Body of pancreas (tissue), 4 donors: ENCODE data around the gene COX14. TPM values are rescaled to one million over a fixed set of nuclear protein-coding genes. Genes with fewer than 3 reads are reported as not detected.

Experiments used
- ATAC-seq: fragments of 150-250 bp; one replicate; pipeline ENCODE4 v1.9.1; 2016
- DNase-seq, 4 donors: peaks; one replicate each; pipeline ENCODE4 v3.0.0-alpha.2; 2019
- H3K27ac ChIP-seq, 4 donors: fragments of 200-600 bp; sonication (generic); 1 replicate in 3 of 4; 2 replicates in 1 of 4; pipeline versions ENCODE4 v1.5.1 to v1.6.1; 2016 to 2019; ENCODE audit warnings: mild to moderate bottlenecking in 1 of 4, mixed read lengths in 1 of 4, moderate library complexity in 1 of 4
- H3K27me3 ChIP-seq, 2 donors: fragments of 200-600 bp; sonication (generic); one replicate each; pipeline ENCODE4 v1.6.0; 2016; ENCODE audit warnings: mild to moderate bottlenecking in 1 of 2
- H3K36me3 ChIP-seq, 2 donors: fragments of 200-600 bp; sonication (generic); replicated peaks in 1 of 2; 2 replicates each; pipeline ENCODE4 v1.5.1; 2016; ENCODE audit warnings: low read depth in 2 of 2; ENCODE audit not compliant: insufficient read depth in 1 of 2
- H3K4me1 ChIP-seq: fragments of 200-600 bp; sonication (generic); one replicate; pipeline ENCODE4 v1.6.0; 2016
- H3K4me3 ChIP-seq, 2 donors: fragments of 200-600 bp; sonication (generic); 1 replicate in 1 of 2; 2 replicates in 1 of 2; pipeline ENCODE4 v1.5.1; 2016 to 2019
- H3K9me3 ChIP-seq, 3 donors: fragments of 200-600 bp; sonication (generic); 1 replicate in 2 of 3; 2 replicates in 1 of 3; pipeline ENCODE4 v1.5.1; 2016
- POLR2A ChIP-seq, 3 donors: fragments of 450-650 bp; IDR thresholded peaks; one replicate each; pipeline ENCODE4 v1.6.1; 2016; ENCODE audit warnings: antibody characterized with exemption in 3 of 3, mild to moderate bottlenecking in 2 of 3
- WGBS, 2 donors: methylation state at CpG; one replicate each; pipeline ENCODE4 v1.1.5; 2017; 5-methylcytosine and 5-hydroxymethylcytosine counted together
- intact Hi-C: fragments of 100-400 bp; cut with DNase I; formaldehyde crosslinking; loops from one replicate; pipeline ENCODE4 v1.15.1; 2023
- total RNA-seq, 2 donors: library from RNA; depleted of rRNA; stranded (reverse); fragments of >200 nt; gene quantifications; one replicate each; pipeline ENCODE4 v1.1.0, GENCODE V29; 2016
- TF ChIP-seq, protein P1 (sequence below), 7 experiments: fragments of 450-650 bp in 4 of 7; fragments of 200-600 bp in 3 of 7; sonication (generic) in 3 of 7; IDR thresholded peaks; one replicate each; pipeline ENCODE4 v1.5.1; 2016 to 2019; ENCODE audit warnings: antibody characterized with exemption in 7 of 7

COX14 gene
- total RNA-seq, 2 donors from 2014 or later: 14.5 to 47.8 TPM

DNA sequence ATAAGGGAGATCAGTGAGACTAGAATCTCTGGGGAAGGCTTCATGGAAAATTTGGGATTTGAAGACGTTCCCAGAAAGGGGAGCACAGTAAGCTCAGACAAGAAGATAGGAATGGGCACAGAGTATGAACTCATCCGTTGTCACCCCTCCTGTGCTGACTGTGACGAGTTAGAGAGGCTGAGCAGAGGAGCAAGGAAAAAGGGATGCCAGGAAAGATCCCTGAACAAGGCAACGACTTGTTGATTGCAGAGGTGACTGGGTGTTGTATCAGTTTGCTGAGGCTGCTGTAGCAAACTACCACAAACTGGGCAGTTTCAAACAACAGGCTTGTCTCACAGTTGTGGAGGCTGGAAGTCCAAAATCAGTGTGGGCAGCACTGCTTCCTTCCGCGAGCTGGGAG lies 14.1 kb upstream of the COX14 start:
- no peak for TF ChIP-seq POLR2A (IDR thresholded peaks at IDR 0.05)
- TF ChIP-seq, protein P1, sequence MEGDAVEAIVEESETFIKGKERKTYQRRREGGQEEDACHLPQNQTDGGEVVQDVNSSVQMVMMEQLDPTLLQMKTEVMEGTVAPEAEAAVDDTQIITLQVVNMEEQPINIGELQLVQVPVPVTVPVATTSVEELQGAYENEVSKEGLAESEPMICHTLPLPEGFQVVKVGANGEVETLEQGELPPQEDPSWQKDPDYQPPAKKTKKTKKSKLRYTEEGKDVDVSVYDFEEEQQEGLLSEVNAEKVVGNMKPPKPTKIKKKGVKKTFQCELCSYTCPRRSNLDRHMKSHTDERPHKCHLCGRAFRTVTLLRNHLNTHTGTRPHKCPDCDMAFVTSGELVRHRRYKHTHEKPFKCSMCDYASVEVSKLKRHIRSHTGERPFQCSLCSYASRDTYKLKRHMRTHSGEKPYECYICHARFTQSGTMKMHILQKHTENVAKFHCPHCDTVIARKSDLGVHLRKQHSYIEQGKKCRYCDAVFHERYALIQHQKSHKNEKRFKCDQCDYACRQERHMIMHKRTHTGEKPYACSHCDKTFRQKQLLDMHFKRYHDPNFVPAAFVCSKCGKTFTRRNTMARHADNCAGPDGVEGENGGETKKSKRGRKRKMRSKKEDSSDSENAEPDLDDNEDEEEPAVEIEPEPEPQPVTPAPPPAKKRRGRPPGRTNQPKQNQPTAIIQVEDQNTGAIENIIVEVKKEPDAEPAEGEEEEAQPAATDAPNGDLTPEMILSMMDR (IDR thresholded peaks at IDR 0.05): no peak
- 87 to 88% methylated on average over 6 of the region's 6 CpGs for WGBS, 2 donors
- peaks cover 12 to 58% of the 10 kb centered on the region in 2 donors for H3K36me3 ChIP-seq

DNA sequence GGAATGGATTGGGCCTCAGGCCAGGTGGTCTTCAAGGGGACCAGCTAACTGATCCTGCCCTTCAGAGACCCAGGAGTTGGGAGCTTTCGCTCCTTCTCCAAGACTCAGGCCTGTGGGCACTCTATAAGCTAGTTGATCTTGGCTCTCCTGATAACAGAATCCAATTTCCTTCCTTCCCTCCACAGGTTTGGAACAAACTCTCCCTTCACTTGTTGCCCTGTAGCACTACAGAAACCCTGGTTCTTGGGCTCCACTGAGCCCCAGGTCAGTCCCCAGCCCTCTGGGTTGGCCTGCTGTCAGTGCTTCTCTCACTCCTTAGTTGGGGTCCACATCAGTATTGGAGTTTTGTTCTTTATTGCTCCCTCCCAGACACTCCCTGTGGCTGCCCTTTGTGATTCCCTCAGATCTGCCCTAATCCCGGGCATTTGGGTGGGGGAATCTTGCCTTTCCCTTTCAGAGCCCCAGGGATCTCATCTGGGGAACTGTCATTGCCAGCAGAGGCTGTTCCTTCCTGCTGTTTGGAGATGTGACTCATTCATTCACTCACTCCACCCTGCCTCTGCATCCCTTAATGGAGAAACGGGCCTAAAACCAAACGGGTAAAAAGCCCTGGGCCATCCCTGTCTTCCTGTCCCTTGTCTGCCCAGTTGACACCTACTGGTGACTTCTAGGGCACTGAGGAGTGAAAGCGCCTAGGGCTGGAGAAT lies 12.6 kb upstream of the COX14 start:
- Histone ChIP-seq H3K27ac (no peak overlapping the region), H3K4me3 (no peak overlapping the region), H3K4me1 (peaks cover 14% of the 10 kb centered on the region), H3K9me3 (no peaks in the 10 kb centered on the region), H3K27me3 (no peaks in the 10 kb centered on the region), H3K36me3 (peaks cover 12 to 45% of the 10 kb centered on the region in 2 donors)
- TF ChIP-seq POLR2A (IDR thresholded peaks at IDR 0.05): no peak
- TF ChIP-seq, protein P1 (IDR thresholded peaks at IDR 0.05): no peak
- no peak for DNase-seq
- ATAC-seq: no peak
- intact Hi-C loops: no loop called here
- 79 to 87% methylated on average over 4 to 5 of the region's 5 CpGs for WGBS, 2 donors

More for the DNA sequence above, 14.1 kb upstream of the COX14 start:
- no peak overlapping the region for H3K27ac ChIP-seq
- no peaks in the 10 kb centered on the region for H3K9me3 ChIP-seq
- ATAC-seq: no peak
- no peak for DNase-seq
- H3K27me3 ChIP-seq: no peaks in the 10 kb centered on the region
- intact Hi-C loops: no loop called here
- no peaks in the 10 kb centered on the region for H3K4me1 ChIP-seq
- no peak overlapping the region for H3K4me3 ChIP-seq

DNA sequence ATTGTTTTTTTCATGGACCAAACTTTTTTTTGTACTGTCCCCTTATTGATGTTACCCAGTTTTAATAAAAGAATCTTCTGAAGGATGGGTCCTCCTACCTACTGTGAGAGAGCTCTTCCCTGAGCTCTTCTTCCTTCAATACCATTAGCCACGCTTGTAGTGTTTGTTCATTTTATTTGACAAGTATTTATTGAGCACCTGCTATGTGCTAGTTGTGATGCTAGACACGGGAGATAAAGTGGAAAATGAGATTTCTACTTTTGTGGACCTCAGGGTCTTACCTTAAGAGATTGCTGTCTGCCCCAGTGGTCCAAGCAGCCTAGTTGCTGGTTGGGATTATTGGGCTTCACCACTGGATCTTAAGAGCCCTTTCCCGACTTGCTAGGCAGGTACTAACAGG lies 11.5 kb upstream of the COX14 start:
- no peaks in the 10 kb centered on the region for H3K9me3 ChIP-seq
- H3K27me3 ChIP-seq: no peaks in the 10 kb centered on the region
- no peak overlapping the region for H3K4me3 ChIP-seq
- 80 to 85% methylated on average over 3 of the region's 3 CpGs for WGBS, 2 donors
- TF ChIP-seq POLR2A (IDR thresholded peaks at IDR 0.05): no peak
- TF ChIP-seq, protein P1 (IDR thresholded peaks at IDR 0.05): no peak
- H3K36me3 ChIP-seq: peaks cover 12 to 34% of the 10 kb centered on the region in 2 donors
- no peak overlapping the region for H3K27ac ChIP-seq
- DNase-seq (no peak), ATAC-seq (no peak)
- intact Hi-C loops: no loop called here
- H3K4me1 ChIP-seq: peaks cover 16% of the 10 kb centered on the region

DNA sequence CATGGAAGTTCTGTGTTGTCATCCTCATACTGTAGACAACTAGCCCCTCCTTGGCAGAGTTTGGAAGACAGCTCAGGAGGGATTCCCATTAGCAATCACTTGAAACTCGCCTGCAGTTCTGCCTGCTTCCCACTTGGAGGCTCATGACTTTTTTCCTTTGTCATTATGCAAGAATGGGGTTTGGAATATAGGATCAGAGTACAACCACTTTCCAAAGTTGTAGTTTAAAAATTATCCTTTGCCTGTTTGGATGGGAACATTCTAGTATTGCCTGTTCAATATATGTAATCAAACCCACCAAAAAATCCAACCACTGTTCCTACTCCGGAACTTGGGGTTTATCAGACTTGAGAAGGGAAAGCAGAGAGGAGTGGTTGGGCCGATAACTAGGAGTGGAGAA lies 10.4 kb upstream of the COX14 start:
- Histone ChIP-seq H3K4me3 (no peak overlapping the region), H3K9me3 (no peaks in the 10 kb centered on the region), H3K36me3 (peaks cover 12 to 27% of the 10 kb centered on the region in 2 donors), H3K27me3 (no peaks in the 10 kb centered on the region), H3K4me1 (peaks cover 16% of the 10 kb centered on the region), H3K27ac (no peak overlapping the region)
- no peak for ATAC-seq
- intact Hi-C loops: no loop called here
- WGBS, 2 donors: 64 to 71% methylated on average over 3 of the region's 3 CpGs
- TF ChIP-seq, protein P1 (IDR thresholded peaks at IDR 0.05): peak in 4 of 7 experiments; percentile 22 to 34 (median 30)
- TF ChIP-seq POLR2A (IDR thresholded peaks at IDR 0.05): no peak
- DNase-seq: no peak

DNA sequence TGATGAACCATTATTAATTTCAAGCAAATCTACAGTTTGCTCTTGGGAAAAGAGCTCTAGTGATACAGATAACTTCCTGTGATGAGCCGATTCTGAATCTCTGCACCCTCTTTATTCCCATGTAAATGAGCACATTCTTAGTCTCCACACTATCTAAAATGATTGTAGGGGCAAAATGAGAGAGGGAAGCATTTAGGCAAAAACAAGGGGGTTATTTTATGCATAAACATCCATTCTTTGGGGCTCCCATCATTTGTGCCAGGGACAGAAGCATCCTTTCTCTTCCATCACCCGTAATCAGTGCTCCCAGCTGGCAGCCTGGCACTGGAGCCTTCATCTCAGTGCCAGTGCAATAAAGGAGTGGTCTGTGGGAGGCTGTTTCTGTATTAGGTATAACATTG lies 9.9 kb upstream of the COX14 start:
- 79 to 85% methylated on average over 2 of the region's 2 CpGs for WGBS, 2 donors
- intact Hi-C loops: no loop called here

More for the DNA sequence above, 9.9 kb upstream of the COX14 start:
- Histone ChIP-seq H3K27me3 (no peaks in the 10 kb centered on the region), H3K4me3 (no peak overlapping the region), H3K27ac (no peak overlapping the region), H3K9me3 (no peaks in the 10 kb centered on the region), H3K36me3 (peaks cover 12 to 22% of the 10 kb centered on the region in 2 donors), H3K4me1 (peaks cover 16% of the 10 kb centered on the region)
- TF ChIP-seq, protein P1 (IDR thresholded peaks at IDR 0.05): no peak
- no peak for TF ChIP-seq POLR2A (IDR thresholded peaks at IDR 0.05)
- DNase-seq: no peak
- no peak for ATAC-seq
